ENCODE measurements around the gene PHACTR2. TPM values are rescaled to one million over a fixed set of nuclear protein-coding genes. Genes with fewer than 3 reads are reported as not detected.

The PHACTR2 gene
- total RNA-seq, 1 experiment from 2014 or later, result 27.6 TPM

DNA sequence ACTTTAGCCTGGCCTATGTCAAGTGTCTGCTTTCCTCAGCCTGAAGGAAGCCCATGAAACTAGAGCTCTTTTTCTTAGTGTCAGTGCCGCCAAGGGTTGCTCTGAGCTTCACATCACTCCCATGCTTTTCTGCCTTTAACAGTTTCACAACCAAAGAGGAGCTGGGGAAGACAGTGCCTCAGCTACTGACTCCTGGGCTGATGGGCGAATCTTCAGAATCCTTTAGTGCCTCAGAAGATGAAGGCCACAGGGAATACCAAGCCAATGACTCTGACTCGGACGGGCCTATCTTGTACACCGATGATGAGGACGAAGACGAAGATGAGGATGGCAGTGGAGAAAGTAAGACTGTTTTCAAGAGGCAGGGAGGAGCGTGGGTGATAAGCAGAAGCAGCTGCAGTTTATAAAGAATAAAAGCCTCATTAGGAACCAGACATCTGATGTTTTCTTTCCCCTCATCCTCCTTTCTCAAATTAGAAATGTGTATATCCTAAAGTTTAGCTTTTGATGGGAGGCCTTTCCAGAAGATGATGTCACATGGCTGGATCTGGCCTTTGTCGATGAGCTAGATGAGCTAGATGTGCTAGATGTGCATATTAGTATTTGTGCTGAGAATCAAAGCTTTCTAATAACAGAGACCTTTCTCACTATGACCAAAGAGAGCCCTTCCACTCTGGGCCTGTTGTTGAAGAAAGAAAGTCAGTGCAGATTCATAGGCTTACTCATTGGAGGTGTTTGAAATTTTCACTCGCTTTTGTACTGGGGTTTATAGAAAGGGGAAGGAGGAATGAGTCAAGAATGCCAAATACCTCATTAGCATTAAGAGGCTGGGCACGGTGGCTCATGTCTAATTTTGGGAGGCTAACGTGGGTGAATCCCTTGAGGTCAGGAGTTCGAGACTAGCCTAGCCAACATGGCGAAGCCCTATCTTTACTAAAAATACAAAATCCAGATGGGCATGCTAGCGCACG is 94.6 kb downstream of the PHACTR2 start:
- H3K4me3 ChIP-seq (replicated peaks in 1 of 2; ENCODE audit: low read depth in 1 of 2, low read length in 2 of 2), result no peak overlapping the region
- TF ChIP-seq EGR1 (IDR thresholded peaks at IDR 0.05; ENCODE audit: low read depth), result no peak
- no TSS peak for BruUV-seq (replicated peaks)
- CTCF ChIA-PET, result no interaction called here
- no peak for DNase-seq (ENCODE audit: low read depth, low spot score)
- H3K4me2 ChIP-seq (ENCODE audit: low read length), result no peak overlapping the region
- POLR2A ChIA-PET, result no interaction called here
- H3K4me1 ChIP-seq (ENCODE audit: control insufficient read depth in 1 of 2, insufficient read depth in 2 of 2, low read length in 2 of 2), result no peaks in the 10 kb centered on the region
- no peak overlapping the region for H2AFZ ChIP-seq (ENCODE audit: low read depth, low read length, poor library complexity, severe bottlenecking)
- no peak overlapping the region for H3K27ac ChIP-seq (ENCODE audit: low read depth, low read length)
- RAD21 ChIA-PET (ENCODE audit: low non-redundant PET in 1 of 2, low total read pairs in 2 of 2, uncharacterized antibody in 2 of 2, unreplicated experiment in 2 of 2), result no interaction called here
- no peak for ATAC-seq
- intact Hi-C loops (cut with micrococcal nuclease), result no loop called here
- no peaks in the 10 kb centered on the region for H3K36me3 ChIP-seq (ENCODE audit: control insufficient read depth in 1 of 2, insufficient read depth in 2 of 2, low read length in 2 of 2)
- no peaks in the 10 kb centered on the region for H3K79me2 ChIP-seq (ENCODE audit: insufficient read depth, low read length)
- H3K9ac ChIP-seq (ENCODE audit: low read length), result no peak overlapping the region
- H3K27me3 ChIP-seq (ENCODE audit: insufficient read depth, low read length), result no peaks in the 10 kb centered on the region
- no peaks in the 10 kb centered on the region for H3K9me3 ChIP-seq (ENCODE audit: control insufficient read depth in 1 of 2, insufficient read depth in 1 of 2, low read depth in 1 of 2, low read length in 2 of 2)
- H3K9me2 ChIP-seq (ENCODE audit: insufficient read depth), result no peaks in the 10 kb centered on the region
- H4K20me1 ChIP-seq (ENCODE audit: insufficient read depth), result no peaks in the 10 kb centered on the region

DNA sequence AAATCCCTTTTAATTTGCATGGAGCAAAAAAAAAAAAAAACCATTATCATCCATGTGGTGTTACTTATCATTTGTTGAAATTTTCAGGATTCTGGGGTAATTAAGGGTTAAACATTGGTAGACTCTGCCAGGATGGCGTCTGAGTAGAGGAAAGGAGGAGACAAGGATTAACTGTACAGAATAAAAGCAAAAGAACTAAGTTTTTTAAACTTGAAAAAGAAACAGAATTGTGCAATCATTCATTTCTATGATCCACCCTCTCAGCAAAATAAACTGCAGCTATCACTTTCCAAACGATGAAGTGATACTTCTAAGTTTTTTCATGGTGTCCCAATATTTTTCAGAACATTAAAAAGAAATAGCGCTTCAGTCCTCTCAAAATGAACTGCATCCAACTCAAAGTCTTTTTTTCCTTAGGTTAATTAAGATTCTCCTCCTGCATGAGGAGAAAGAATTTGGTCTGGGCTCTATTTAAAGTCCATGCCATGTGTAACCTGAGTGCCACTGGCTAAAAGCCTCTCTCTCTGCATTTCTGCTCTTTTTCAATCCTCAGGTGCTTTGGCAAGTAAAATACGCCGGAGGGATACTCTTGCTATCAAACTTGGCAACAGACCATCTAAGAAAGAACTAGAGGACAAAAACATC is 95.9 kb downstream of the PHACTR2 start:
- no peaks in the 10 kb centered on the region for H3K36me3 ChIP-seq (ENCODE audit: control insufficient read depth in 1 of 2, insufficient read depth in 2 of 2, low read length in 2 of 2)
- ChIA-PET POLR2A (no interaction called here), RAD21 (ENCODE audit: low non-redundant PET in 1 of 2, low total read pairs in 2 of 2, uncharacterized antibody in 2 of 2, unreplicated experiment in 2 of 2) (no interaction called here)

More for the DNA sequence above, 95.9 kb downstream of the PHACTR2 start:
- Histone ChIP-seq H3K4me3 (replicated peaks in 1 of 2; ENCODE audit: low read depth in 1 of 2, low read length in 2 of 2) (no peak overlapping the region), H3K27me3 (ENCODE audit: insufficient read depth, low read length) (no peaks in the 10 kb centered on the region), H3K4me1 (ENCODE audit: control insufficient read depth in 1 of 2, insufficient read depth in 2 of 2, low read length in 2 of 2) (no peaks in the 10 kb centered on the region), H3K9me3 (ENCODE audit: control insufficient read depth in 1 of 2, insufficient read depth in 1 of 2, low read depth in 1 of 2, low read length in 2 of 2) (no peaks in the 10 kb centered on the region), H3K9ac (ENCODE audit: low read length) (no peak overlapping the region), H3K27ac (ENCODE audit: low read depth, low read length) (no peak overlapping the region), H3K79me2 (ENCODE audit: insufficient read depth, low read length) (no peaks in the 10 kb centered on the region), H3K9me2 (ENCODE audit: insufficient read depth) (no peaks in the 10 kb centered on the region), H4K20me1 (ENCODE audit: insufficient read depth) (no peaks in the 10 kb centered on the region), H3K4me2 (ENCODE audit: low read length) (no peak overlapping the region), H2AFZ (ENCODE audit: low read depth, low read length, poor library complexity, severe bottlenecking) (no peak overlapping the region)
- ATAC-seq (no peak), DNase-seq (ENCODE audit: low read depth, low spot score) (no peak)
- intact Hi-C loops (cut with micrococcal nuclease), result no loop called here
- CTCF ChIA-PET, result no interaction called here
- TF ChIP-seq SP1 (IDR thresholded peaks at IDR 0.05; ENCODE audit: low read depth) (no peak), ZNF274 (IDR thresholded peaks at IDR 0.05; ENCODE audit: low read depth, low read length) (no peak), ELF1 (IDR thresholded peaks at IDR 0.05; ENCODE audit: borderline replicate concordance, low read depth) (no peak)
- TF ChIP-seq, protein P1, sequence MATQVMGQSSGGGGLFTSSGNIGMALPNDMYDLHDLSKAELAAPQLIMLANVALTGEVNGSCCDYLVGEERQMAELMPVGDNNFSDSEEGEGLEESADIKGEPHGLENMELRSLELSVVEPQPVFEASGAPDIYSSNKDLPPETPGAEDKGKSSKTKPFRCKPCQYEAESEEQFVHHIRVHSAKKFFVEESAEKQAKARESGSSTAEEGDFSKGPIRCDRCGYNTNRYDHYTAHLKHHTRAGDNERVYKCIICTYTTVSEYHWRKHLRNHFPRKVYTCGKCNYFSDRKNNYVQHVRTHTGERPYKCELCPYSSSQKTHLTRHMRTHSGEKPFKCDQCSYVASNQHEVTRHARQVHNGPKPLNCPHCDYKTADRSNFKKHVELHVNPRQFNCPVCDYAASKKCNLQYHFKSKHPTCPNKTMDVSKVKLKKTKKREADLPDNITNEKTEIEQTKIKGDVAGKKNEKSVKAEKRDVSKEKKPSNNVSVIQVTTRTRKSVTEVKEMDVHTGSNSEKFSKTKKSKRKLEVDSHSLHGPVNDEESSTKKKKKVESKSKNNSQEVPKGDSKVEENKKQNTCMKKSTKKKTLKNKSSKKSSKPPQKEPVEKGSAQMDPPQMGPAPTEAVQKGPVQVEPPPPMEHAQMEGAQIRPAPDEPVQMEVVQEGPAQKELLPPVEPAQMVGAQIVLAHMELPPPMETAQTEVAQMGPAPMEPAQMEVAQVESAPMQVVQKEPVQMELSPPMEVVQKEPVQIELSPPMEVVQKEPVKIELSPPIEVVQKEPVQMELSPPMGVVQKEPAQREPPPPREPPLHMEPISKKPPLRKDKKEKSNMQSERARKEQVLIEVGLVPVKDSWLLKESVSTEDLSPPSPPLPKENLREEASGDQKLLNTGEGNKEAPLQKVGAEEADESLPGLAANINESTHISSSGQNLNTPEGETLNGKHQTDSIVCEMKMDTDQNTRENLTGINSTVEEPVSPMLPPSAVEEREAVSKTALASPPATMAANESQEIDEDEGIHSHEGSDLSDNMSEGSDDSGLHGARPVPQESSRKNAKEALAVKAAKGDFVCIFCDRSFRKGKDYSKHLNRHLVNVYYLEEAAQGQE (IDR thresholded peaks at IDR 0.05; ENCODE audit: low read depth), result no peak
- TF ChIP-seq, protein P2, sequence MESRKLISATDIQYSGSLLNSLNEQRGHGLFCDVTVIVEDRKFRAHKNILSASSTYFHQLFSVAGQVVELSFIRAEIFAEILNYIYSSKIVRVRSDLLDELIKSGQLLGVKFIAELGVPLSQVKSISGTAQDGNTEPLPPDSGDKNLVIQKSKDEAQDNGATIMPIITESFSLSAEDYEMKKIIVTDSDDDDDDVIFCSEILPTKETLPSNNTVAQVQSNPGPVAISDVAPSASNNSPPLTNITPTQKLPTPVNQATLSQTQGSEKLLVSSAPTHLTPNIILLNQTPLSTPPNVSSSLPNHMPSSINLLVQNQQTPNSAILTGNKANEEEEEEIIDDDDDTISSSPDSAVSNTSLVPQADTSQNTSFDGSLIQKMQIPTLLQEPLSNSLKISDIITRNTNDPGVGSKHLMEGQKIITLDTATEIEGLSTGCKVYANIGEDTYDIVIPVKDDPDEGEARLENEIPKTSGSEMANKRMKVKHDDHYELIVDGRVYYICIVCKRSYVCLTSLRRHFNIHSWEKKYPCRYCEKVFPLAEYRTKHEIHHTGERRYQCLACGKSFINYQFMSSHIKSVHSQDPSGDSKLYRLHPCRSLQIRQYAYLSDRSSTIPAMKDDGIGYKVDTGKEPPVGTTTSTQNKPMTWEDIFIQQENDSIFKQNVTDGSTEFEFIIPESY (IDR thresholded peaks at IDR 0.05; ENCODE audit: extremely low read depth, insufficient replicate concordance, low read length), result no peak
- no TSS peak for BruUV-seq (replicated peaks)
